ENCODE data around the gene SEC23IP.

Gene SEC23IP

GRCh38 chr10:119973281-119973680 lies 80.8 kb downstream of the SEC23IP start:
- TF ChIP-seq CTCF (conservative IDR thresholded peaks at IDR 0.05; ENCODE audit: control insufficient read depth, insufficient read depth, low read depth, low read length): no peak
- peak; percentile 2 for DNase-seq (ENCODE audit: low read depth)
- H3K4me3 ChIP-seq (ENCODE audit: control insufficient read depth, low read depth, low read length): no peak overlapping the region

- no peak for TF ChIP-seq CTCF (conservative IDR thresholded peaks at IDR 0.05; ENCODE audit: control insufficient read depth, insufficient read depth, low read depth, low read length)
- no peak overlapping the region for H3K4me3 ChIP-seq (ENCODE audit: control insufficient read depth, low read depth, low read length)
- DNase-seq (ENCODE audit: low read depth): no peak
Measured at GRCh38 chr10:119976421-119976820, 83.9 kb downstream of the SEC23IP start.

- no peak overlapping the region for H3K4me3 ChIP-seq (ENCODE audit: control insufficient read depth, low read depth, low read length)
- no peak for TF ChIP-seq CTCF (conservative IDR thresholded peaks at IDR 0.05; ENCODE audit: control insufficient read depth, insufficient read depth, low read depth, low read length)
- DNase-seq (ENCODE audit: low read depth): no peak
Measured at GRCh38 chr10:119980956-119981750, 88.6 kb downstream of the SEC23IP start.

GRCh38 chr10:119981826-119982225 lies 89.3 kb downstream of the SEC23IP start:
- no peak for DNase-seq (ENCODE audit: low read depth)
- no peak for TF ChIP-seq CTCF (conservative IDR thresholded peaks at IDR 0.05; ENCODE audit: control insufficient read depth, insufficient read depth, low read depth, low read length)
- H3K4me3 ChIP-seq (ENCODE audit: control insufficient read depth, low read depth, low read length): no peak overlapping the region

- no peak for TF ChIP-seq CTCF (conservative IDR thresholded peaks at IDR 0.05; ENCODE audit: control insufficient read depth, insufficient read depth, low read depth, low read length)
- H3K4me3 ChIP-seq (ENCODE audit: control insufficient read depth, low read depth, low read length): no peak overlapping the region
- DNase-seq (ENCODE audit: low read depth): no peak
Measured at GRCh38 chr10:119988333-119988732, 95.8 kb downstream of the SEC23IP start.

GRCh38 chr10:119989966-119990365 lies 97.4 kb downstream of the SEC23IP start:
- no peak overlapping the region for H3K4me3 ChIP-seq (ENCODE audit: control insufficient read depth, low read depth, low read length)
- TF ChIP-seq CTCF (conservative IDR thresholded peaks at IDR 0.05; ENCODE audit: control insufficient read depth, insufficient read depth, low read depth, low read length): no peak
- no peak for DNase-seq (ENCODE audit: low read depth)
